Kasumi-1 (cell line): Measurements from ENCODE around the gene YJEFN3.

Experiments used
- DNase-seq, 2 experiments: peaks; one replicate each; lab custom pipeline; 2025; lab: John Stamatoyannopoulos, UW

Gene YJEFN3

GRCh38 chr19:19524053-19524452, 4.7 kb upstream of the YJEFN3 start:
- DNase-seq = peak; percentile 51 to 54

- DNase-seq = no peak
Measured at GRCh38 chr19:19525611-19526380, 2.9 kb upstream of the YJEFN3 start.

- DNase-seq = peak in 1 of 2 experiments; percentile 15
Measured at GRCh38 chr19:19526581-19527370, 1.9 kb upstream of the YJEFN3 start.

- no peak for DNase-seq
Measured at GRCh38 chr19:19527371-19527656, 1.4 kb upstream of the YJEFN3 start.

GRCh38 chr19:19527674-19528625, 761 bp upstream of the YJEFN3 start:
- no peak for DNase-seq

- no peak for DNase-seq
Measured at GRCh38 chr19:19529783-19530422, 1.2 kb downstream of the YJEFN3 start.

- no peak for DNase-seq
Measured at GRCh38 chr19:19530423-19530804, 1.7 kb downstream of the YJEFN3 start.

GRCh38 chr19:19530889-19531288, 2.2 kb downstream of the YJEFN3 start:
- DNase-seq = no peak

- peak; percentile 29 to 55 for DNase-seq
Measured at GRCh38 chr19:19531951-19532805, 3.5 kb downstream of the YJEFN3 start.

- no peak for DNase-seq
Measured at GRCh38 chr19:19532806-19533701, 4.3 kb downstream of the YJEFN3 start.

- no peak for DNase-seq
Measured at GRCh38 chr19:19533841-19534240, 5.1 kb downstream of the YJEFN3 start.

GRCh38 chr19:19534556-19535265, 6.0 kb downstream of the YJEFN3 start:
- DNase-seq = no peak

GRCh38 chr19:19535311-19536191, 6.8 kb downstream of the YJEFN3 start:
- no peak for DNase-seq

GRCh38 chr19:19537075-19538048, 8.7 kb downstream of the YJEFN3 start:
- no peak for DNase-seq

- no peak for DNase-seq
Measured at GRCh38 chr19:19538061-19538784, 9.5 kb downstream of the YJEFN3 start, which contains the start of gene CILP2. TSS of gene CILP2 (plus strand) at chr19:19538265. CDS start at chr19:19538350, 85 bp downstream.

- DNase-seq = no peak
Measured at GRCh38 chr19:19538785-19539166, 10.1 kb downstream of the YJEFN3 start.
